Stomach (tissue), 9 donors: ENCODE measurements around the gene PRR16. TPM values are rescaled to one million over a fixed set of nuclear protein-coding genes. Genes with fewer than 3 reads are reported as not detected.

Experiments used
- DNase-seq, 2 donors: peaks; one replicate each; pipeline versions ENCODE4 v3.0.0 to v3.0.0-alpha.2; 2013 to 2019
- H3K27ac ChIP-seq, 5 donors: fragments of 200-600 bp in 4 of 5; sonication (generic) in 4 of 5; one replicate each; pipeline ENCODE4 v1.5.1; 2013 to 2019; ENCODE audit warnings: mild to moderate bottlenecking in 1 of 5, moderate library complexity in 1 of 5
- H3K27me3 ChIP-seq, 3 donors: fragments of 200-600 bp; sonication (generic); one replicate each; pipeline ENCODE4 v1.5.1; 2017 to 2019; ENCODE audit warnings: mixed run types in 1 of 3
- H3K36me3 ChIP-seq, 4 donors: fragments of 200-600 bp; sonication (generic); 1 replicate in 3 of 4; 2 replicates in 1 of 4; pipeline ENCODE4 v1.5.1; 2016 to 2019
- H3K4me1 ChIP-seq, 4 donors: fragments of 200-600 bp; sonication (generic); one replicate each; pipeline ENCODE4 v1.5.1; 2016 to 2019
- H3K4me3 ChIP-seq, 4 donors: fragments of 200-600 bp; sonication (generic) in 3 of 4; one replicate each; pipeline ENCODE4 v1.5.1; 2016 to 2019; ENCODE audit warnings: mild to moderate bottlenecking in 1 of 4
- H3K9me3 ChIP-seq, 4 donors: fragments of 200-600 bp; sonication (generic); one replicate each; pipeline ENCODE4 v1.5.1; 2016 to 2019
- CTCF ChIP-seq, 7 experiments: fragments of 450-650 bp in 4 of 7; fragments of 200-600 bp in 3 of 7; sonication (generic) in 3 of 7; IDR thresholded peaks; one replicate each; pipeline ENCODE4 v1.5.1; 2016 to 2019; ENCODE audit warnings: antibody characterized with exemption in 7 of 7, control low read depth in 2 of 7, mild to moderate bottlenecking in 1 of 7
- EP300 ChIP-seq: sonication (generic); formaldehyde crosslinking; IDR thresholded peaks from one replicate; pipeline ENCODE4 v1.6.1; 2017; ENCODE audit warnings: antibody characterized with exemption
- POLR2A ChIP-seq, 4 donors: fragments of 450-650 bp; IDR thresholded peaks; one replicate each; pipeline ENCODE4 v1.6.1; 2016; ENCODE audit warnings: antibody characterized with exemption in 4 of 4, control low read depth in 2 of 4, mild to moderate bottlenecking in 1 of 4, moderate library complexity in 1 of 4
- POLR2AphosphoS5 ChIP-seq, 3 donors: sonication (generic); formaldehyde crosslinking; IDR thresholded peaks; one replicate each; pipeline ENCODE4 v1.6.1; 2016; ENCODE audit warnings: antibody characterized with exemption in 3 of 3
- WGBS, 5 donors: extraction: QIAGEN DNeasy Blood & Tissue Kit in 3 of 5; methylation state at CpG; one replicate each; pipeline versions ENCODE4 v1.1.5 to v1.1.7; 2013 to 2018; 5-methylcytosine and 5-hydroxymethylcytosine counted together
- intact Hi-C: fragments of 100-400 bp; cut with DNase I; formaldehyde crosslinking; loops from one replicate; pipeline ENCODE4 v1.15.1; 2023; ENCODE audit warnings: low total_unique reads
- polyA plus RNA-seq, 3 donors: library from polyadenylated mRNA; stranded (reverse); fragments of 200-250 nt; gene quantifications; one replicate each; pipeline ENCODE4 v1.2.3, GENCODE V29; 2013
- total RNA-seq, 5 donors: library from RNA; depleted of rRNA; stranded (reverse); fragments of >200 nt; gene quantifications; one replicate each; pipeline versions ENCODE4 v1.1.0 to v1.2.3, GENCODE V29; 2014 to 2016
- donor health status: healthy with polysubstance abuse.
- donor health status: Bipolar disorder and iron deficiency.
- donor health status: healthy.

The PRR16 gene
- total and polyA plus RNA-seq, 8 donors = 1.3 to 40.8 (median 8.1) TPM

- no peaks in the 10 kb centered on the region for H3K27me3 ChIP-seq
- H3K27ac ChIP-seq = no peak overlapping the region
- DNase-seq = no peak
- no peak overlapping the region for H3K4me3 ChIP-seq
- H3K9me3 ChIP-seq = peaks cover 0 to 12% (median 2%) of the 10 kb centered on the region in 4 donors
- TF ChIP-seq EP300 = no peak
- TF ChIP-seq POLR2A (IDR thresholded peaks at IDR 0.05) = no peak
- no peak for TF ChIP-seq POLR2AphosphoS5 (IDR thresholded peaks at IDR 0.05)
- TF ChIP-seq CTCF (IDR thresholded peaks at IDR 0.05) = no peak
- H3K4me1 ChIP-seq = no peaks in the 10 kb centered on the region
- 59 to 72% (median 70%) methylated on average over 1 of the region's 1 CpG for WGBS, 5 donors
- intact Hi-C loops = no loop called here
- no peaks in the 10 kb centered on the region for H3K36me3 ChIP-seq
These were observed 122.5 kb downstream of the PRR16 start for GRCh38 chr5:120586646-120587045.

- Histone ChIP-seq H3K27me3 (no peaks in the 10 kb centered on the region), H3K4me1 (no peaks in the 10 kb centered on the region), H3K36me3 (no peaks in the 10 kb centered on the region), H3K4me3 (no peak overlapping the region), H3K27ac (no peak overlapping the region), H3K9me3 (peaks cover 0 to 10% (median 2%) of the 10 kb centered on the region in 4 donors)
- TF ChIP-seq POLR2AphosphoS5 (IDR thresholded peaks at IDR 0.05) (no peak), CTCF (IDR thresholded peaks at IDR 0.05) (no peak), EP300 (no peak), POLR2A (IDR thresholded peaks at IDR 0.05) (no peak)
- no peak for DNase-seq
- intact Hi-C loops = no loop called here
- WGBS, 5 donors = 62 to 70% (median 67%) methylated on average over 2 of the region's 2 CpGs
These were observed 127.8 kb downstream of the PRR16 start for GRCh38 chr5:120591911-120592310.

GRCh38 chr5:120599576-120599975, 135.5 kb downstream of the PRR16 start:
- no peak for DNase-seq
- Histone ChIP-seq H3K27ac (no peak overlapping the region), H3K27me3 (no peaks in the 10 kb centered on the region), H3K4me1 (no peaks in the 10 kb centered on the region), H3K9me3 (peaks cover 0 to 13% (median 2%) of the 10 kb centered on the region in 4 donors), H3K36me3 (no peaks in the 10 kb centered on the region), H3K4me3 (no peak overlapping the region)
- TF ChIP-seq POLR2AphosphoS5 (IDR thresholded peaks at IDR 0.05) (no peak), CTCF (IDR thresholded peaks at IDR 0.05) (no peak), EP300 (no peak)
- 11 to 19% (median 13%) methylated on average over 2 of the region's 2 CpGs for WGBS, 5 donors
- intact Hi-C loops = no loop called here

GRCh38 chr5:120600639-120601038, 136.5 kb downstream of the PRR16 start:
- 86 to 88% (median 88%) methylated on average over 4 of the region's 4 CpGs for WGBS, 5 donors
- DNase-seq = no peak
- Histone ChIP-seq H3K4me1 (no peaks in the 10 kb centered on the region), H3K27ac (no peak overlapping the region), H3K4me3 (no peak overlapping the region), H3K27me3 (no peaks in the 10 kb centered on the region), H3K9me3 (peaks cover 0 to 10% (median 2%) of the 10 kb centered on the region in 4 donors), H3K36me3 (no peaks in the 10 kb centered on the region)
- no peak for TF ChIP-seq POLR2AphosphoS5 (IDR thresholded peaks at IDR 0.05)
- no peak for TF ChIP-seq EP300
- TF ChIP-seq CTCF (IDR thresholded peaks at IDR 0.05) = no peak
- no peak for TF ChIP-seq POLR2A (IDR thresholded peaks at IDR 0.05)
- intact Hi-C loops = no loop called here
